ENCODE data around the gene FGFR4.

Gene FGFR4

DNA sequence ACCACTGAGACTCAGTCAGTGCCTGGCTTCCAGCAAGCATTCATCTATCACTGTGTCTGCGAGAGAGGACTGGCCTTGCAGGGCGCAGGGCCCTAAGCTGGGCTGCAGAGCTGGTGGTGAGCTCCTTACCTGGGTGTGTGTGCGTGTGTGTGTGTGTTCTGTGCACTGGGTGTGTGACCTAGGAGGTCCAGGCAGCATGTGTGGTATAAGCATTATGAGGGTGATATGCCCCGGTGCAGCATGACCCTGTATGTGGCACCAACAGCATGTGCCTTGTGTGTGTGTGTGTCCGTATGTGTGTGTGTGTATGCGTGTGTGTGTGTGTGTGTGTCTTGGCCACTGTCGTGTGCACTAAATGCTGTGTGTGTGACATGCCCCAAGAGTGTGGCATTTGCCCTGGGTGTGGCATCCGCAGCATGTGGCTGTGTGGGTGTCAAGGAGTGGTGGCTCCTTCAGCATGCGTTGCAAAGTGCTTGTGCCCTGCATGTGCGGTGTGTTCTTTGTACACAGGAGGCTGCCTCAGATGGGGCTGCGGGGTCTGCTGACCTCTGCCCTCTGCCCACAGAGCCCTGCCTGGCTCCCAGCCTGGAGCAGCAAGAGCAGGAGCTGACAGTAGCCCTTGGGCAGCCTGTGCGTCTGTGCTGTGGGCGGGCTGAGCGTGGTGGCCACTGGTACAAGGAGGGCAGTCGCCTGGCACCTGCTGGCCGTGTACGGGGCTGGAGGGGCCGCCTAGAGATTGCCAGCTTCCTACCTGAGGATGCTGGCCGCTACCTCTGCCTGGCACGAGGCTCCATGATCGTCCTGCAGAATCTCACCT is 3.3 kb downstream of the FGFR4 start:
- TF ChIP-seq, protein P1, sequence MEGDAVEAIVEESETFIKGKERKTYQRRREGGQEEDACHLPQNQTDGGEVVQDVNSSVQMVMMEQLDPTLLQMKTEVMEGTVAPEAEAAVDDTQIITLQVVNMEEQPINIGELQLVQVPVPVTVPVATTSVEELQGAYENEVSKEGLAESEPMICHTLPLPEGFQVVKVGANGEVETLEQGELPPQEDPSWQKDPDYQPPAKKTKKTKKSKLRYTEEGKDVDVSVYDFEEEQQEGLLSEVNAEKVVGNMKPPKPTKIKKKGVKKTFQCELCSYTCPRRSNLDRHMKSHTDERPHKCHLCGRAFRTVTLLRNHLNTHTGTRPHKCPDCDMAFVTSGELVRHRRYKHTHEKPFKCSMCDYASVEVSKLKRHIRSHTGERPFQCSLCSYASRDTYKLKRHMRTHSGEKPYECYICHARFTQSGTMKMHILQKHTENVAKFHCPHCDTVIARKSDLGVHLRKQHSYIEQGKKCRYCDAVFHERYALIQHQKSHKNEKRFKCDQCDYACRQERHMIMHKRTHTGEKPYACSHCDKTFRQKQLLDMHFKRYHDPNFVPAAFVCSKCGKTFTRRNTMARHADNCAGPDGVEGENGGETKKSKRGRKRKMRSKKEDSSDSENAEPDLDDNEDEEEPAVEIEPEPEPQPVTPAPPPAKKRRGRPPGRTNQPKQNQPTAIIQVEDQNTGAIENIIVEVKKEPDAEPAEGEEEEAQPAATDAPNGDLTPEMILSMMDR (conservative IDR thresholded peaks at IDR 0.05; ENCODE audit: low read depth) = no peak
- ChIA-PET POLR2A (ENCODE audit: low non-redundant PET) (no interaction called here), CTCF (interaction anchor here (0.8 to 1.4 kb wide), 2 partner anchors 20 to 22 kb away, joined by 3 read pairs; no protein-coding TSS in a partner anchor)
- no peak for DNase-seq (ENCODE audit: low spot score)
- H3K27ac ChIP-seq = no peak overlapping the region

DNA sequence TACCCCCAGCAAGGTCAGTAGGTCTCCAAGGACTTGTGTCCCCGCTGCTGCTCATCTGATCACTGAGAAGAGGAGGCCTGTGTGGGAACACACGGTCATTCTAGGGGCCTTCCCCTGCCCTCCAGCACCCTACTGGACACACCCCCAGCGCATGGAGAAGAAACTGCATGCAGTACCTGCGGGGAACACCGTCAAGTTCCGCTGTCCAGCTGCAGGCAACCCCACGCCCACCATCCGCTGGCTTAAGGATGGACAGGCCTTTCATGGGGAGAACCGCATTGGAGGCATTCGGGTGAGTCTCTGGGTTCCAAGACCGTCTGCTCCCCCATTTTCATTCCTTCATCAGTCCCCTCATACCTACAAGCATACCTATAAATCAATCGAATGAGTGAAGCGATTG is 4.1 kb downstream of the FGFR4 start:
- CTCF ChIA-PET = interaction anchor here (1.1 kb wide), 1 partner anchor 23 kb away, joined by 4 read pairs; no protein-coding TSS in a partner anchor
- H3K27ac ChIP-seq = no peak overlapping the region
- TF ChIP-seq, protein P1 (conservative IDR thresholded peaks at IDR 0.05; ENCODE audit: low read depth) = no peak
- POLR2A ChIA-PET (ENCODE audit: low non-redundant PET) = no interaction called here
- no peak for DNase-seq (ENCODE audit: low spot score)

DNA sequence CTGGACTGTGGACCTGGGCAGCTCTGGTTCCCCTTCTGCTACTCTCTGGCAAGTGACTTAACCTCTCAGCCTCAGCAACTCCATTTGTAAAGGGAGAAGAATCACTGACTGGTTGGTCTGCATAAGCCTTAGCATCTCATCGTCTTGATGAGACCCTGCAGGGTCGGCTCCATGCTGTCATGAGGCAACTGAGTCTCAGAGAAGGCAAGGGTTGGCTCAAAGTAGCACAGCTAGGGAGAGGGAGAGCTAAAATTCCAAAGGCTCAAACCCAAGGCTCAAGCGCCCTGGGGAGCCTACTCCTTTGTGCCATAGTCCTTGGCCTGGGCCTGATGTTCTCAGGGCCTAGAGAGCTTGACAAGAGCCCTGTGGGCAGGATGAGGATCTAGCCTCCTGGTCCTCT is 4.5 kb downstream of the FGFR4 start:
- CTCF ChIA-PET = interaction anchor here (0.6 to 1.1 kb wide), 2 partner anchors 15 to 22 kb away, joined by 3 to 4 read pairs; no protein-coding TSS in a partner anchor
- TF ChIP-seq, protein P1 (conservative IDR thresholded peaks at IDR 0.05; ENCODE audit: low read depth) = no peak
- DNase-seq (ENCODE audit: low spot score) = no peak
- no peak overlapping the region for H3K27ac ChIP-seq
- POLR2A ChIA-PET (ENCODE audit: low non-redundant PET) = no interaction called here

DNA sequence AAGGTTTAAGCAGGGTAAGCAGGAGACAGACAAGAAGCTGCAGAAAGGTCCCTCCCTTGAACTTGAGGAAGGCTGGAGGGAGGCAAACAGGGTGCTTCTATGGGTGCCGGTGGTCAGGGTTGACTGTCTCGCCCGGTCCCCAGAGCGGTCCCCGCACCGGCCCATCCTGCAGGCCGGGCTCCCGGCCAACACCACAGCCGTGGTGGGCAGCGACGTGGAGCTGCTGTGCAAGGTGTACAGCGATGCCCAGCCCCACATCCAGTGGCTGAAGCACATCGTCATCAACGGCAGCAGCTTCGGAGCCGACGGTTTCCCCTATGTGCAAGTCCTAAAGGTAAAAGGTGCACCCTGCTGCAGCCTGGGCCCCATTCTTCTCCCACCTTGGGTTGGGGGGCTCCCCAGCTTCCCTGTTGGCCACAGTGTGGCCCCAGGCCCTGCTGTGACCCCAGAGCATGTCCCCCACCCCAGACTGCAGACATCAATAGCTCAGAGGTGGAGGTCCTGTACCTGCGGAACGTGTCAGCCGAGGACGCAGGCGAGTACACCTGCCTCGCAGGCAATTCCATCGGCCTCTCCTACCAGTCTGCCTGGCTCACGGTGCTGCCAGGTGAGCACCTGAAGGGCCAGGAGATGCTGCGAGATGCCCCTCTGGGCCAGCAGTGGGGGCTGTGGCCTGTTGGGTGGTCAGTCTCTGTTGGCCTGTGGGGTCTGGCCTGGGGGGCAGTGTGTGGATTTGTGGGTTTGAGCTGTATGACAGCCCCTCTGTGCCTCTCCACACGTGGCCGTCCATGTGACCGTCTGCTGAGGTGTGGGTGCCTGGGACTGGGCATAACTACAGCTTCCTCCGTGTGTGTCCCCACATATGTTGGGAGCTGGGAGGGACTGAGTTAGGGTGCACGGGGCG is 5.7 kb downstream of the FGFR4 start:
- POLR2A ChIA-PET (ENCODE audit: low non-redundant PET) = no interaction called here
- H3K27ac ChIP-seq = no peak overlapping the region
- DNase-seq (ENCODE audit: low spot score) = no peak
- CTCF ChIA-PET = interaction anchor here (0.6 to 1.6 kb wide), 3 partner anchors 13 to 78 kb away, joined by 3 to 10 read pairs (median 4); no protein-coding TSS in a partner anchor
- TF ChIP-seq, protein P1 (conservative IDR thresholded peaks at IDR 0.05; ENCODE audit: low read depth) = no peak

DNA sequence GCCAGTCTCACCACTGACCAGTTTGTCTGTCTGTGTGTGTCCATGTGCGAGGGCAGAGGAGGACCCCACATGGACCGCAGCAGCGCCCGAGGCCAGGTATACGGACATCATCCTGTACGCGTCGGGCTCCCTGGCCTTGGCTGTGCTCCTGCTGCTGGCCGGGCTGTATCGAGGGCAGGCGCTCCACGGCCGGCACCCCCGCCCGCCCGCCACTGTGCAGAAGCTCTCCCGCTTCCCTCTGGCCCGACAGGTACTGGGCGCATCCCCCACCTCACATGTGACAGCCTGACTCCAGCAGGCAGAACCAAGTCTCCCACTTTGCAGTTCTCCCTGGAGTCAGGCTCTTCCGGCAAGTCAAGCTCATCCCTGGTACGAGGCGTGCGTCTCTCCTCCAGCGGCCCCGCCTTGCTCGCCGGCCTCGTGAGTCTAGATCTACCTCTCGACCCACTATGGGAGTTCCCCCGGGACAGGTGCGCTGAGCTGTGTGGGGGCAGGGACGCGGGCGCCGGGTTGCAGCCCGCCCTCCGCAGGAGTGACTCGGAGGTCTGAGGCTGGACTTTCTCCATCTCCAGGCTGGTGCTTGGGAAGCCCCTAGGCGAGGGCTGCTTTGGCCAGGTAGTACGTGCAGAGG is 6.5 kb downstream of the FGFR4 start:
- ChIA-PET CTCF (interaction anchor here (0.6 to 1.6 kb wide), 3 partner anchors 21 to 79 kb away, joined by 4 to 10 read pairs (median 4); no protein-coding TSS in a partner anchor), POLR2A (ENCODE audit: low non-redundant PET) (no interaction called here)
- TF ChIP-seq, protein P1 (conservative IDR thresholded peaks at IDR 0.05; ENCODE audit: low read depth) = no peak
- no peak for DNase-seq (ENCODE audit: low spot score)
- no peak overlapping the region for H3K27ac ChIP-seq

DNA sequence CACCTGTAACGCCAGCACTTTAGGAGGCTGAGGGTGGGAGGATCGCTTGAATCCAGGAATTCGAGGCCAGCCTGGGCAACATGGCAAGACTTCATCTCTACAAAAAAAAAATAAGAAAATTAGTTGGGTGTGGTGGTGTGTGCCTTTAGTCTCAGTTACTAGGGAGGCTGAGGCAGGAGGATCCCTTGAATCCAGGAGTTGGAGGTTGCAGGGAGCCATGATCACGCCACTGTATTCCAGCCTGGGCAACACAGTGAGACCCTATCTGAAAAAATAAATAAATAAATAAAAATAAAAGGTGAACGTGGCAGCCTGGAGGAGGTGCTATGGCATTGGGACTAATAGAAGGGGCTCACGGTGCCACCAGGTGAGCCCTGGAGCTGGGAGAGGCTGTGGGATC is 7.1 kb downstream of the FGFR4 start:
- ChIA-PET POLR2A (ENCODE audit: low non-redundant PET) (no interaction called here), CTCF (interaction anchor here (0.6 to 1.3 kb wide), 3 partner anchors 20 to 158 kb away, joined by 3 to 4 read pairs (median 4); no protein-coding TSS in a partner anchor)
- DNase-seq (ENCODE audit: low spot score) = no peak
- TF ChIP-seq, protein P1 (conservative IDR thresholded peaks at IDR 0.05; ENCODE audit: low read depth) = no peak
- no peak overlapping the region for H3K27ac ChIP-seq
